ENCODE results near the gene DDHD1.
"Not testable (repeated sequence)": the region's sequence is repeated elsewhere in the genome, so short reads cannot be mapped to it uniquely, and the experiment has no call there.

DDHD1 gene

DNA sequence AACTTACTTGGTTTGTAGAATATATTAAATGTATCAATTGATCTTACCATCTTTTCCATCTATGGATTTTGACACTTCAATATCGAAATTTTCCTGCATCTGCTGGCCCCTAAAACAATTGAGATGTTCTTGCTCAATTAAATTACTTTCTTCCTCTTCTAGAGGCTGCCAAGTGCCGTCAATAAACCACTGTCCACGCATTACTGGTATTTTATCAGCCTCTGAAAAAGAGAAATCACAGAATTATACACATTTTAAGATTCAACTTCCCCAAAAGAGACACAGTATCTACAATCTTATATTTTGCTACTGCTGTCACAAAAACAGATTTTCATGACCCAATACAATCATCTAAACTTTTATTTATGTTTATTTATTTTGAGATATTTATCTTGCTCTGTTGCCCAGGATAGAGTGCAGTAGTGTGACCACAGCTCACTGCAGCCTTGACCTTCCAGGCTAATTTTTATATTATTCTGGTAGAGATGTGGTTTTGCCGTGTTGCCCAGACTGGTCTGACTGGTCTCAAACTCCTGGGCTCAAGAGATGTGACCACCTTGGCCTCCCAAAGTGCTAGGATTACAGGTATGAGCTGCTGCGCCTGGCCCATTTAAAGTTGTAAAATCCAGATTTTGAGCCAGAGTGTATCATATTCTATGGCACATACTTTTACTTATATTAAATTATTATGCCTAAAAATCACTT is 49.3 kb downstream of the DDHD1 start:
- Mint-ChIP-seq H3K27ac (no peak overlapping the region), H3K4me1 (no peaks in the 10 kb centered on the region), H3K4me3 (no peak overlapping the region), H3K9me3 (no peaks in the 10 kb centered on the region), H3K27me3 (no peaks in the 10 kb centered on the region), H3K36me3 (peaks cover 27% of the 10 kb centered on the region)
- no peak for ATAC-seq

GRCh38 chr14:53093206-53093605 is 59.9 kb downstream of the DDHD1 start:
- Mint-ChIP-seq H3K27ac (no peak overlapping the region), H3K36me3 (peaks cover 45% of the 10 kb centered on the region), H3K9me3 (peaks cover 7% of the 10 kb centered on the region), H3K4me1 (no peaks in the 10 kb centered on the region), H3K27me3 (no peaks in the 10 kb centered on the region), H3K4me3 (no peak overlapping the region)
- no peak for ATAC-seq

DNA sequence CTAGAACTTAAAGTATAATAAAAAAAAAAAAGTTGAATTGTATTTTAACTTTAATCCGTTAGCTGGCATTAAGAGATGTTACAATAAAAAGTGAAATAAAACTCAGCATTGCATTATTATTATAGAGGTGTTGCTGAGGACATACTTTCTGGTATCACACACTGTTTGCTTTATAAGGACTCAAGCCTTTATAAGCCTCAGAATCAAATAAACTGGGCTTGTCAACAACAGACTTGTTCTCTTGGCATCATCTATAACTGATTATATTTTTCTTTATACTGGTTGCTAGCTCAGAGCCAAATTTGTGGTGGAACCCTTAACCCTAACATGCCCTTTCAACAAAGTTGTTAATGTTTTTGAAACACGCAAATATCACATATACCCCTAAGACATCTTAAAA is 62.3 kb downstream of the DDHD1 start:
- Mint-ChIP-seq H3K27ac (no peak overlapping the region), H3K9me3 (peaks cover 7% of the 10 kb centered on the region), H3K36me3 (peaks cover 59% of the 10 kb centered on the region), H3K4me1 (peaks cover 9% of the 10 kb centered on the region), H3K27me3 (no peaks in the 10 kb centered on the region), H3K4me3 (no peak overlapping the region)
- ATAC-seq = no peak

- peaks cover 66% of the 10 kb centered on the region for H3K36me3 Mint-ChIP-seq
- not testable (repeated sequence) for H3K27ac Mint-ChIP-seq, H3K4me3 Mint-ChIP-seq, H3K4me1 Mint-ChIP-seq, H3K9me3 Mint-ChIP-seq, H3K27me3 Mint-ChIP-seq, ATAC-seq
Measured at GRCh38 chr14:53084954-53085353, 68.2 kb downstream of the DDHD1 start.

DNA sequence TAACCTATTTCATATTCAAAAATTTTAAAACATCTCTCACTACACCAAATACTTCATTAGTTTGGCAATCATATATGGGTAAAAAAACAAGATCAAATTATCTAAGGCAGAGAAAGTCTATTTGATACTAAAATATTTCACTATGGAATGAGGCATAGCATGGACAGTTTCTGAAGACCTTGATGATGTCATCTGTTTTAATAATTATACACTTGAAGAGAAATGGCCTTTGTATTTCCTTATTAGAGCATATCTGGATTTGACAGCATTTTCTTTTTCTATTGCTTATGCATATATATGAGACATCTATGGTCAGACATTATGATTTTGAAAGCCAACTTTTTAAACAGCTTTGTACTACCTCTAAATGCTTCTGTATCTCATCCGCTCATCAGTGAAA is 88.6 kb downstream of the DDHD1 start:
- H3K9me3 Mint-ChIP-seq = no peaks in the 10 kb centered on the region
- peaks cover 8% of the 10 kb centered on the region for H3K4me1 Mint-ChIP-seq
- no peak overlapping the region for H3K27ac Mint-ChIP-seq
- no peaks in the 10 kb centered on the region for H3K27me3 Mint-ChIP-seq
- H3K36me3 Mint-ChIP-seq = peaks cover 27% of the 10 kb centered on the region
- no peak overlapping the region for H3K4me3 Mint-ChIP-seq
- ATAC-seq = no peak

DNA sequence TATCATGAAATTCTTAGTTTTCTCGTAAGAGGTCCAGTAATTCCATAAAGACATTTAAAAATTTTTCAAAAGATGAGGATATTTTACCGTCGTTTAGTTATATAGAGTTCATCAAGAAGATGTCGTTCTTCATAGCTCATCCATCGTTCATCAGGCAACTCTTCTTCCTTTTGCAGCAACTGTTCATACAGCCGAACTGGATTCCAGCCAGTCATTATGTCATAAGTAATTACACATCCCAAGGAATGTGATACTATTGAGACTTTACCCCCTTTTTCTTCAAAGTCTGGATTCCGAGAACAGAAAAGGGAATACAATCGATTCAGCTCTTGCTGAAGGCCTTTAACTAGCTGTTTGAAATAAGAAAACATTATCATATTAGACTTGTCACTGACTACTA is 90.3 kb downstream of the DDHD1 start:
- no peak overlapping the region for H3K4me3 Mint-ChIP-seq
- H3K36me3 Mint-ChIP-seq = peaks cover 23% of the 10 kb centered on the region
- peaks cover 8% of the 10 kb centered on the region for H3K4me1 Mint-ChIP-seq
- ATAC-seq = no peak
- H3K27ac Mint-ChIP-seq = no peak overlapping the region
- no peaks in the 10 kb centered on the region for H3K9me3 Mint-ChIP-seq
- no peaks in the 10 kb centered on the region for H3K27me3 Mint-ChIP-seq

GRCh38 chr14:53060046-53060445 is 93.1 kb downstream of the DDHD1 start:
- H3K4me3 Mint-ChIP-seq = no peak overlapping the region
- ATAC-seq = no peak
- peaks cover 8% of the 10 kb centered on the region for H3K4me1 Mint-ChIP-seq
- peaks cover 23% of the 10 kb centered on the region for H3K36me3 Mint-ChIP-seq
- H3K27me3 Mint-ChIP-seq = no peaks in the 10 kb centered on the region
- no peak overlapping the region for H3K27ac Mint-ChIP-seq
- H3K9me3 Mint-ChIP-seq = no peaks in the 10 kb centered on the region

DNA sequence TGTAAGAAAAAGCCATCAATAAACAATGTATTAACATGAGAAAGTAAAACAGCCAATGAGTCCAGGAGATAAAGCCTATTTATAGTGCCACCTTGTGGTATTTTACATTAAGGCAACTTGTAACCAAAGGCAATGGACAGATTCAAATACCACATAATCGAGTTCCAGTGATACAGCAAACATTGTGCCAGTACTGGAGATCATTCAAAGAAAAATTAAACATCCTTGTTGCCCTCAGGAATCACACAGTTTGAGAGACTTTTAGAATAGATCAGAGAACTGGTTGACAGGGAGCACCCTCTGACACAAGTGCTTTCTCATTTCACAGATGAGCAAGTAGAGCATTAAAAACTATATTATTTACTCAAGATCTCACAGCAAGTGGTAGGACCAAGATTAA is 98.1 kb downstream of the DDHD1 start:
- Mint-ChIP-seq H3K27ac (no peak overlapping the region), H3K9me3 (no peaks in the 10 kb centered on the region), H3K36me3 (peaks cover 25% of the 10 kb centered on the region), H3K27me3 (no peaks in the 10 kb centered on the region), H3K4me1 (peaks cover under 1% of the 10 kb centered on the region), H3K4me3 (no peak overlapping the region)
- no peak for ATAC-seq

DNA sequence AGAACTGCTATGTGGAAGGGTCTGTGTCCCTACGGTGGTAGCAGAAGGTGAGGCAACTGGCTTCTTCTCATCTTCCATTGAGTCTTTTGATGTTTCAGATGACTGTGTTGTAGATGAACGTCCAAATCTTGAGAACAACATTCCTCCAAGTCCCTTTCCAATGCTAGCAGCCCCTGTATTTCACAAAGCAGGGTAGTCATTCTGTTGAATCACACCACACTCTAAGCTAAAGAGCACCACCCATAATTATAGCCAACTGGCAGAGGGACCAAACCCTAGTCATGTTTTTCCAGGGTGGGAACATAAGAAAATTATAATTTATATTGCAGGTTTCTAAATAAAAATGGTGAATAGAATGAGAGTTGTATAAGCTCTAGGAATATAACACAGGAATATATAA is 98.7 kb downstream of the DDHD1 start:
- H3K27me3 Mint-ChIP-seq = no peaks in the 10 kb centered on the region
- H3K36me3 Mint-ChIP-seq = peaks cover 30% of the 10 kb centered on the region
- no peak overlapping the region for H3K27ac Mint-ChIP-seq
- no peak overlapping the region for H3K4me3 Mint-ChIP-seq
- no peaks in the 10 kb centered on the region for H3K4me1 Mint-ChIP-seq
- no peak for ATAC-seq
- no peaks in the 10 kb centered on the region for H3K9me3 Mint-ChIP-seq

DNA sequence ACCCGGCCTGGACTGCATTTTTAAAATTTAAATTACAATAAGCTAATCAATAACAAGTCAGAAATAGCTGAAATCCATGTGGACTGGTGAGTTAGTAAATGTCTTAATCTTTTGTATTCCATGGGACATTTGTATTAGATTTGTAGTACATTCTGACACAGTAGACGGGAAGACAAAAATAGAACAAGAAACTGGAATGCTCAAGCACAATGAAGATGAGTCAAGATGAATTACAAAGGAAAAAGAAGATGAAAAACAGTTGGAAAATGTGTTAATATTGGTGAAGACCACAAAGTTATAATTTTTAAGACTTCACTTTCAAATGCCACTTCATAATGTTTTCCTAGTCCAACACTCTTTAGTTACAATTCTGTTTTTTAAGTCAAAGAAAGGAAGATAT is 104.5 kb downstream of the DDHD1 start:
- Mint-ChIP-seq H3K27ac (no peak overlapping the region), H3K9me3 (no peaks in the 10 kb centered on the region), H3K4me3 (no peak overlapping the region), H3K27me3 (no peaks in the 10 kb centered on the region), H3K36me3 (peaks cover 41% of the 10 kb centered on the region), H3K4me1 (no peaks in the 10 kb centered on the region)
- no peak for ATAC-seq

DNA sequence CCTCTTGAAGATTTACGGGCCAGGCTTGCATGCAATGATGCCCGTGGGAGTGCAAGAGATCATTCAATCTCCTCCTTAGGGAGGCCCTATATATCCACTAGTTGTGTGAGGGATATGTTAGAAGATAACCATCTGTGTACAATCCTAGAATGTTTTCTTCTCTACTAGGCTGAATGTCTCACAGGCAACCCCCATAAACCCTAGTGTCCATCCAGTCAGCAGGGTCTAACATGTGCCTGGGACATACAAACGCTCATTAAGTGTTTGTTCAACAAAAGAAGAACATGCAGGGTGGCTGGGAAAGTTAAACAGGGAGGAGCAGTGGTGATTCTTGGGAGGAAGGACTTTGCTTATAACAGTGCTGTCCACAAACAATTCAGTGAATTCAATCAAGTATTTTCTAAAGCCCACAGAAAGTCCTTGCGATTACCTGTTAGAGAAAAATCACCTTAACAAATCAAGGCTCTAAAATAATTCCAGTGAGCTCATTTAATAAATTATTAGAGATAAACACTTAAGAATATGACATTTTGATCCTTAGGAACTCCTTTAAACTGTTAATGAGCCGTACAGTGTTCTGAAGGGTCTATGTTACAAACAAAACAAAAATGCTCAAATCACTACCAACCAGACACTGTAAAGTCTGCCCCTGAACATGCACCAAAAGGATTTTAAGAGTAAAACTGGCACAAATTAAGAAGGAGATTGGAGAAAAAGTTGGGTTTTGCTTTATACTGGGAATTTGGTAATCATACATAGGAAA is 105.6 kb downstream of the DDHD1 start:
- H3K27ac Mint-ChIP-seq = no peak overlapping the region
- ATAC-seq = no peak
- no peaks in the 10 kb centered on the region for H3K4me1 Mint-ChIP-seq
- no peaks in the 10 kb centered on the region for H3K27me3 Mint-ChIP-seq
- no peaks in the 10 kb centered on the region for H3K9me3 Mint-ChIP-seq
- H3K36me3 Mint-ChIP-seq = peaks cover 47% of the 10 kb centered on the region
- H3K4me3 Mint-ChIP-seq = no peak overlapping the region

DNA sequence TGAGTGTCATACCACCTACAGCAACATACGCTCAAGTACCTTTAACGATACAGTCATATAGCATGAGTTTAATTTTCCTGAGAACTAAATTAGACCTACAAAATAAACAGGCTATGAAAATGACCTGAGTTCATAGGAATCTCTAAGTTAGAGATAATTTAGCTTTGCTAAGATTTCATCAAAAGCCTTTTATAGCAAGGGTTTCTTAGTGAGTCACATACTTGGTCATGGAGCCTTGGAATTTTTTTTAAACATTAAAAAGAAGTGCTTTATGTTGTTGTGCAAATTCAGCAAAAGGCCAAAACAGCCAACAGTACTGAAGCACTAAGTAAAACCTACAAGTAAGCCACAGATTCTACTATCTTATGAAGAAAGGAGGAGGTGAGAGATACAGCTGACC is 108.6 kb downstream of the DDHD1 start:
- H3K27ac Mint-ChIP-seq = no peak overlapping the region
- peaks cover 58% of the 10 kb centered on the region for H3K36me3 Mint-ChIP-seq

GRCh38 chr14:53043027-53043581 is 110.0 kb downstream of the DDHD1 start:
- ATAC-seq = no peak
- Mint-ChIP-seq H3K4me1 (no peaks in the 10 kb centered on the region), H3K27ac (no peak overlapping the region), H3K36me3 (peaks cover 60% of the 10 kb centered on the region), H3K4me3 (no peak overlapping the region), H3K9me3 (peaks cover 4% of the 10 kb centered on the region), H3K27me3 (no peaks in the 10 kb centered on the region)

More for the DNA sequence above, 108.6 kb downstream of the DDHD1 start:
- Mint-ChIP-seq H3K27me3 (no peaks in the 10 kb centered on the region), H3K4me3 (no peak overlapping the region), H3K4me1 (no peaks in the 10 kb centered on the region), H3K9me3 (no peaks in the 10 kb centered on the region)
- ATAC-seq = no peak

DNA sequence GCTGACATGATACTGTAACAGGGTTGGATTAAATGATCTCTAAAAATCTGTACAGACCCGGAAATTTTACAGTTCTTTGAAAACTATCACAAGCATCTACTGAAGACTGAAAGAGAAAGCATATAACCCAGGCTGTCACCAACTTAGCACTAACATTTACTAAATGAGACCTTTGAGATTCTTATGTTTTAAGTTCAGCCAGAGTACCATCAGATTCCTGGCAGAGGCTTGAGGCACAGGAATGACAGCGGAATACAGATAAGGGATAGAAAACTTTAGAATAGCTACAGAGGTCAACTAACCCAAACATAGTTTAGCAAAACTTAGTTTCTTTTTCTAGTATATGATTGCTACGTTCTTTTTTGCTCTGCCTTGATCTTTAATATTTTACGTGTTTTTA is 110.6 kb downstream of the DDHD1 start:
- H3K4me1 Mint-ChIP-seq = no peaks in the 10 kb centered on the region
- no peak overlapping the region for H3K27ac Mint-ChIP-seq
- H3K36me3 Mint-ChIP-seq = peaks cover 66% of the 10 kb centered on the region
- H3K4me3 Mint-ChIP-seq = no peak overlapping the region
- no peaks in the 10 kb centered on the region for H3K27me3 Mint-ChIP-seq
- H3K9me3 Mint-ChIP-seq = peaks cover 4% of the 10 kb centered on the region
- no peak for ATAC-seq

DNA sequence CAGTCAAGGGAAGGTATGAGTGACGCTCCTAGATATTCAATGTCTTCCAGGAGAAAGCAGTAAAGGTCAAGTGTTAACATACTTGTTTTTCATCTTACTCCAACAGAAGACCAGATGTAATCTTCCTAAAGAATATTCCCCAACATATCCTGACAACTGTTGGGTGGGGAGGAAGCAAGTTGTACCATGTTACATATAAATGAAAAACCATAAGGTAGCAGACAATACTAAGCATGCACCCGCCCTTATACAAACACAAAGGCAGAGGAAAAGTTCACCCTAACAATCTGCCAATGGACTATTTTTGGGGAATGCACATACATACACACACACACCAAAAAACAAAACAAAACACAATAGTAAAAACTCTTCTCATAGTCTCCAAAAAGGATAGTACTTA is 112.1 kb downstream of the DDHD1 start:
- no peak overlapping the region for H3K27ac Mint-ChIP-seq
- peaks cover 4% of the 10 kb centered on the region for H3K9me3 Mint-ChIP-seq
- peaks cover 71% of the 10 kb centered on the region for H3K36me3 Mint-ChIP-seq
- no peaks in the 10 kb centered on the region for H3K4me1 Mint-ChIP-seq
- H3K4me3 Mint-ChIP-seq = no peak overlapping the region
- no peak for ATAC-seq
- H3K27me3 Mint-ChIP-seq = no peaks in the 10 kb centered on the region

- ATAC-seq = no peak
Measured at GRCh38 chr14:53038629-53039028, 114.5 kb downstream of the DDHD1 start.

More at GRCh38 chr14:53038629-53039028, 114.5 kb downstream of the DDHD1 start:
- H3K27me3 Mint-ChIP-seq = no peaks in the 10 kb centered on the region
- no peak overlapping the region for H3K27ac Mint-ChIP-seq
- no peak overlapping the region for H3K4me3 Mint-ChIP-seq
- H3K9me3 Mint-ChIP-seq = peaks cover 4% of the 10 kb centered on the region
- H3K36me3 Mint-ChIP-seq = peaks cover 79% of the 10 kb centered on the region
- no peaks in the 10 kb centered on the region for H3K4me1 Mint-ChIP-seq
